Uterus (tissue), 4 donors: ENCODE data around the gene DAP. TPM values are rescaled to one million over a fixed set of nuclear protein-coding genes. Genes with fewer than 3 reads are reported as not detected.

Source experiments
- DNase-seq, 2 donors: peaks; one replicate each; pipeline ENCODE4 v3.0.0-alpha.2; 2019 to 2020
- H3K27ac ChIP-seq, 2 donors: fragments of 200-600 bp; sonication (generic); 1 replicate in 1 of 2; 2 replicates in 1 of 2; pipeline ENCODE4 v1.5.1; 2016 to 2018
- H3K27me3 ChIP-seq, 2 donors: fragments of 200-600 bp; sonication (generic); one replicate each; pipeline ENCODE4 v1.5.1; 2018 to 2019; ENCODE audit warnings: control low read depth in 1 of 2
- H3K36me3 ChIP-seq, 2 donors: fragments of 200-600 bp; sonication (generic); one replicate each; pipeline ENCODE4 v1.5.1; 2019; ENCODE audit warnings: control low read depth in 1 of 2
- H3K4me1 ChIP-seq, 2 donors: fragments of 200-600 bp; sonication (generic); one replicate each; pipeline ENCODE4 v1.5.1; 2018 to 2019; ENCODE audit warnings: control low read depth in 1 of 2
- H3K4me3 ChIP-seq, 2 donors: fragments of 200-600 bp; sonication (generic); 1 replicate in 1 of 2; 2 replicates in 1 of 2; pipeline ENCODE4 v1.5.1; 2018 to 2019; ENCODE audit warnings: mild to moderate bottlenecking in 1 of 2
- H3K9me3 ChIP-seq, 2 donors: fragments of 200-600 bp; sonication (generic); one replicate each; pipeline ENCODE4 v1.5.1; 2019; ENCODE audit warnings: control low read depth in 1 of 2
- CTCF ChIP-seq, 4 experiments: fragments of 200-600 bp in 2 of 4; fragments of 450-650 bp in 2 of 4; sonication (generic) in 2 of 4; IDR thresholded peaks; one replicate each; pipeline ENCODE4 v1.5.1; 2016 to 2019; ENCODE audit warnings: antibody characterized with exemption in 4 of 4, mild to moderate bottlenecking in 2 of 4, moderate library complexity in 1 of 4
- POLR2A ChIP-seq, 2 donors: fragments of 450-650 bp; IDR thresholded peaks; one replicate each; pipeline ENCODE4 v1.6.1; 2016; ENCODE audit warnings: antibody characterized with exemption in 2 of 2, mild to moderate bottlenecking in 1 of 2, moderate library complexity in 1 of 2
- intact Hi-C: fragments of 100-400 bp; cut with DNase I; formaldehyde crosslinking; loops from one replicate; pipeline ENCODE4 v1.15.1; 2023; ENCODE audit warnings: low total_unique reads
- total RNA-seq, 4 donors: library from RNA; depleted of rRNA in 3 of 4; stranded (reverse); fragments of >200 nt in 3 of 4; gene quantifications; one replicate each; pipeline versions ENCODE4 v1.1.0 to v1.2.4, GENCODE V29; 2014 to 2023
- donor health status: DM: yes; HTN: yes; CAD: no.

DAP gene
- 10 to 100 TPM; 38.2 to 83.9 (median 50.0) TPM for total RNA-seq

GRCh38 chr5:10761185-10761932 lies at the start of gene DAP:
Gene DAP, minus strand, starts transcription at chr5:10761234. Its CDS starts 166 bp downstream, at chr5:10761068.
- intact Hi-C loops: loop anchor here (2.0 kb wide), 1 partner anchor 41 kb away; no protein-coding TSS in a partner anchor
- Histone ChIP-seq H3K36me3 (no peaks in the 10 kb centered on the region), H3K4me3 (peak within 1 kb of the TSS; percentile 44 to 94), H3K27ac (peak within 1 kb of the TSS; percentile 97 to 99), H3K4me1 (peaks cover 0 to 13% of the 10 kb centered on the region in 2 donors), H3K27me3 (no peaks in the 10 kb centered on the region), H3K9me3 (no peaks in the 10 kb centered on the region)
- TF ChIP-seq POLR2A (IDR thresholded peaks at IDR 0.05) (peak; percentile 79 to 94), CTCF (IDR thresholded peaks at IDR 0.05) (no peak)
- peak; percentile 87 to 91 for DNase-seq

GRCh38 chr5:10808347-10809226 lies 47.6 kb upstream of the DAP start:
- Histone ChIP-seq H3K4me3 (no peak overlapping the region), H3K27me3 (no peaks in the 10 kb centered on the region), H3K27ac (peak overlapping the region; percentile 28 to 48), H3K4me1 (no peaks in the 10 kb centered on the region), H3K36me3 (no peaks in the 10 kb centered on the region), H3K9me3 (no peaks in the 10 kb centered on the region)
- intact Hi-C loops: no loop called here
- no peak for TF ChIP-seq POLR2A (IDR thresholded peaks at IDR 0.05)
- TF ChIP-seq CTCF (IDR thresholded peaks at IDR 0.05): no peak
- DNase-seq: no peak

GRCh38 chr5:10801931-10802666 lies 41.1 kb upstream of the DAP start:
- H3K36me3 ChIP-seq: no peaks in the 10 kb centered on the region
- no peak for DNase-seq
- intact Hi-C loops: no loop called here
- TF ChIP-seq POLR2A (IDR thresholded peaks at IDR 0.05) (no peak), CTCF (IDR thresholded peaks at IDR 0.05) (peak in 2 of 4 experiments; percentile 25 to 28)
- H3K27me3 ChIP-seq: no peaks in the 10 kb centered on the region
- H3K4me1 ChIP-seq: no peaks in the 10 kb centered on the region
- no peak overlapping the region for H3K4me3 ChIP-seq
- H3K9me3 ChIP-seq: no peaks in the 10 kb centered on the region
- H3K27ac ChIP-seq: no peak overlapping the region

- H3K36me3 ChIP-seq: no peaks in the 10 kb centered on the region
- no peaks in the 10 kb centered on the region for H3K4me1 ChIP-seq
- intact Hi-C loops: no loop called here
- H3K27ac ChIP-seq: no peak overlapping the region
- H3K4me3 ChIP-seq: no peak overlapping the region
- DNase-seq: no peak
- TF ChIP-seq POLR2A (IDR thresholded peaks at IDR 0.05): no peak
- no peak for TF ChIP-seq CTCF (IDR thresholded peaks at IDR 0.05)
- no peaks in the 10 kb centered on the region for H3K27me3 ChIP-seq
- no peaks in the 10 kb centered on the region for H3K9me3 ChIP-seq
These were observed 39.8 kb upstream of the DAP start for GRCh38 chr5:10800852-10801251.
